Skeletal muscle satellite cell (primary cell): ENCODE data around the gene DCLK1.

Source experiments
- H3K27me3 ChIP-seq: 2 replicates; pipeline ENCODE4 v1.7.0; 2013; ENCODE audit warnings: low read length; ENCODE audit not compliant: control insufficient read depth, insufficient read depth
- H3K36me3 ChIP-seq: 2 replicates; pipeline ENCODE4 v1.7.0; 2013; ENCODE audit warnings: mild to moderate bottlenecking, control low read depth, low read length; ENCODE audit not compliant: insufficient read depth
- H3K4me1 ChIP-seq: 2 replicates; pipeline ENCODE4 v1.7.0; 2013; ENCODE audit warnings: low read length; ENCODE audit not compliant: control insufficient read depth, insufficient read depth
- H3K4me2 ChIP-seq: 2 replicates; pipeline ENCODE4 v1.7.0; 2013; ENCODE audit warnings: mild to moderate bottlenecking, low read length
- H3K4me3 ChIP-seq: 2 replicates; pipeline ENCODE4 v1.7.0; 2013; ENCODE audit warnings: low read length
- H3K9ac ChIP-seq: 2 replicates; pipeline ENCODE4 v1.7.0; 2013; ENCODE audit warnings: mild to moderate bottlenecking, low read depth, low read length, moderate library complexity
- H3K9me3 ChIP-seq: replicated peaks from 2 replicates; pipeline ENCODE4 v1.7.0; 2013; ENCODE audit warnings: mild to moderate bottlenecking, control low read depth, low read length

Gene DCLK1

DNA sequence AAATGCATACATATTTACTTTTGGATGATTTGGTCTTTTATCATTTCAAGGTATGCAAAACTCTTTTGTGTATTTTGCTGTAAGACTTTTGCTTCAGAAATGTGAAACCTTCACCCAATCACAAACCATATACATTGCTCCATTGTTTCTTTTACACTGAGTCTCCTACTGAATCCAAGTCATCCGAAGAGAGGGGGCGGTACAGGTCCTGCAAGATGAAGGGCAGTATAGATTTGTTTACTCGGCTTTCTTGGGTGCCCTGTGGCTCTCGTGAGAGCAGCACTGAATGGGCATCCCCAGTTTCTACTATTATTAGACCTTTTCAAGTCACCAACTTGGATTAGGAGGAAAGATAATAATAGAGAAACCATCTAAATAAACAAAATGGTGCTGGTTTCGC lies 280.6 kb downstream of the DCLK1 start:
- H3K4me2 ChIP-seq, result no peak overlapping the region
- H3K9ac ChIP-seq, result no peak overlapping the region
- no peaks in the 10 kb centered on the region for H3K27me3 ChIP-seq
- no peaks in the 10 kb centered on the region for H3K36me3 ChIP-seq
- no peaks in the 10 kb centered on the region for H3K4me1 ChIP-seq
- H3K4me3 ChIP-seq, result no peak overlapping the region
- H3K9me3 ChIP-seq, result no peaks in the 10 kb centered on the region

DNA sequence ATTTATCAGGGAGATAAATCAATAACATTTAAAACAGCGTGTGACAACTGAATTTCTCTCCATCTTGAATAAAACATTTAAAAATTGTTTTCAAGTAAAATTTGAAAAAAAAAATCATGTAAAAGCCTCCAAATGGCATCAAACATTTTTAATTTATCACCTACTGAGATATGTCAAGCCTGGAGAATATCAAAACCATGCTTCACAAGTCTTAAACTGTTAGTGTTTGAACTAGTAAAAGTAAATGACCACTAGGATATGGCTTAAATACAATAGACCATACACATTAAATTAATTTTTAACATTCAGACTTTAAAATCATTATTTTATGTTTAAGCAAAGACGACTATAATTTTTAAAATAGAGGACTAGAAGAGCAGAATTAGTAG lies 281.9 kb downstream of the DCLK1 start:
- Histone ChIP-seq H3K27me3 (no peaks in the 10 kb centered on the region), H3K4me3 (no peak overlapping the region), H3K36me3 (no peaks in the 10 kb centered on the region), H3K4me2 (no peak overlapping the region), H3K9ac (no peak overlapping the region), H3K4me1 (no peaks in the 10 kb centered on the region), H3K9me3 (no peaks in the 10 kb centered on the region)

GRCh38 chr13:35848336-35849255 lies 282.6 kb downstream of the DCLK1 start:
- no peak overlapping the region for H3K9ac ChIP-seq
- H3K4me2 ChIP-seq, result no peak overlapping the region
- no peaks in the 10 kb centered on the region for H3K27me3 ChIP-seq
- H3K4me1 ChIP-seq, result no peaks in the 10 kb centered on the region
- H3K9me3 ChIP-seq, result no peaks in the 10 kb centered on the region
- H3K36me3 ChIP-seq, result no peaks in the 10 kb centered on the region
- no peak overlapping the region for H3K4me3 ChIP-seq

DNA sequence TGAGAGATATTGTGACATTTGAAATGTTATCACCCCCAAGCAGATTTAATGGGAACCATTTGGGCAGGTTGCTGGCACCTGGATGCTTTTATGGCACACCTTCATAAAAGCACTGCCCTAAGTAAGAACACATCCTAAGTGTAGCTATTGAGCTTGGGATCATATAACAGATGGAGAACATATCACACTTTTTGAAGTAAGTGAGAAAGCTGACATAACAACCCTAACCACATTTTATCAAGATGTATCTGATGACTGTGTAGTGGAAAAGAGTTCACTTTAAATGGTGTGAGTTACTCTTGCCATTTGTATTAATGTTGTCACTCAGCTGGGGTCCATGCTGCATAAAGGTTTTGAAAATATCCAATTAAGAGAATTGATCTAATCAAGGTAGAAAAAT lies 287.9 kb downstream of the DCLK1 start:
- H3K27me3 ChIP-seq, result no peaks in the 10 kb centered on the region
- H3K4me3 ChIP-seq, result no peak overlapping the region
- H3K4me1 ChIP-seq, result peaks cover 8% of the 10 kb centered on the region
- H3K9ac ChIP-seq, result no peak overlapping the region
- no peaks in the 10 kb centered on the region for H3K9me3 ChIP-seq
- no peaks in the 10 kb centered on the region for H3K36me3 ChIP-seq
- no peak overlapping the region for H3K4me2 ChIP-seq

DNA sequence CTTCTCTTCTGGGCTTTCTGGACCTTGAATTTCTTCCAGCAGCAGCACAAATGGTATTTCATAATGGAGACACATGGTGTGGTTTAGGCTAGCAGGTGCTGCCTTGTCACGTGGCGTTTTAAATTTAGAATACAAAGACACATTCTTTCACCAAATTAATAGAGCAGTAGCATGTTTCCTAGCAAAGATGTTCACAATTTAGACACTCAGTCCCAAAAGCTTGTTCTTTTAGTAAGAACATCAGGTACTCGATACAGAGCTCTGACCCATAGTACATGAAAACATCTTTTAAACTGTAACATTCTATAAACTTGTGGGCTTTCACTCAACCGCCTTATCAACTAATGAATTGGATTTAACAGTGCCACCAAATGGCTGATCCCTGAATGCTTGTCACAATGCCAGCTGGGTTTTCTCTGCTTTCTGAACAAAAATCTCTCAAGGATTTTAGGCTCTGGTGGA lies 290.1 kb downstream of the DCLK1 start:
- Histone ChIP-seq H3K27me3 (no peaks in the 10 kb centered on the region), H3K4me1 (peaks cover 15% of the 10 kb centered on the region), H3K36me3 (no peaks in the 10 kb centered on the region), H3K9ac (no peak overlapping the region), H3K4me2 (no peak overlapping the region), H3K9me3 (no peaks in the 10 kb centered on the region), H3K4me3 (no peak overlapping the region)

DNA sequence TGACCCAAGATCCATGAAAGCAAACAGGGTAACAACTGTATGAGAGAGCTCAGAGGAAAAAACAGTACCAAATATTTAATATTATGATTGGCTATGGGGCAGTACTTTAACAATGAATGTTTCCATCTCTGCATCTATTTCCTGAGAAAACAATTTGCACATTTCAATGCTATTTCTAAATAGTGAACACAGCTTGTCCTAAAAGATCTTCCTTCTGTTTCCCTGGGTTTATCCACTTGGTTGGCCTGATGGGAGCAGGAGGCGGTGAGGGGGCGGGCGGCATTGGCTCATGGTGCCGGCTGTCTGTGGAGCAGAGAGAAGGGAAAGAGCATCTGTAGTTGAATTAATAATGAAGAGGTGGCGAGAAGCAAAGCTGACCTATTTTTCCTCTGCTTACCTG lies 291.4 kb downstream of the DCLK1 start:
- H3K4me3 ChIP-seq, result no peak overlapping the region
- no peaks in the 10 kb centered on the region for H3K9me3 ChIP-seq
- H3K27me3 ChIP-seq, result no peaks in the 10 kb centered on the region
- H3K4me2 ChIP-seq, result no peak overlapping the region
- H3K4me1 ChIP-seq, result peaks cover 15% of the 10 kb centered on the region
- no peak overlapping the region for H3K9ac ChIP-seq
- no peaks in the 10 kb centered on the region for H3K36me3 ChIP-seq

- H3K4me3 ChIP-seq, result no peak overlapping the region
- peaks cover 15% of the 10 kb centered on the region for H3K4me1 ChIP-seq
- peak overlapping the region; percentile 23 for H3K9ac ChIP-seq
- H3K27me3 ChIP-seq, result no peaks in the 10 kb centered on the region
- H3K36me3 ChIP-seq, result no peaks in the 10 kb centered on the region
- H3K9me3 ChIP-seq, result no peaks in the 10 kb centered on the region
- peak overlapping the region; percentile 10 for H3K4me2 ChIP-seq
Observed at GRCh38 chr13:35838356-35838755, 292.8 kb downstream of the DCLK1 start.

DNA sequence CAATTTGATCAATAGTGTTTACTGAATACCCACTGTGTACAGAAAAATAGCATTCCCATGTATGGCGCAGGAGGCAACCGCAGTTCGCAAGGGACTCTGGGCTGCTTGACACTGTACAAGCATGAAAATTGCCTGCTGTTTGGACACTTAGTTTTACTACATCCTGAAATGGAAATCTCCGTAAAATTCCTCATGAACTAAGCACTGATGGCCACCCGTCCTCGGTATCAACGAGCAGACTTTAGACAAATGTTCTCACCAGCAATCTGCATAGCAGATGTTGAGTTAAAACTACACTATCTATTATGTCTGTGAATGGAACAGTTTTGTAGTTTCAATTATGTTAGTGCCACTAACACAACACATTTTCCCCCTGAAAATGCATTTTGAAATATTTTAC lies 294.7 kb downstream of the DCLK1 start:
- no peak overlapping the region for H3K9ac ChIP-seq

DNA sequence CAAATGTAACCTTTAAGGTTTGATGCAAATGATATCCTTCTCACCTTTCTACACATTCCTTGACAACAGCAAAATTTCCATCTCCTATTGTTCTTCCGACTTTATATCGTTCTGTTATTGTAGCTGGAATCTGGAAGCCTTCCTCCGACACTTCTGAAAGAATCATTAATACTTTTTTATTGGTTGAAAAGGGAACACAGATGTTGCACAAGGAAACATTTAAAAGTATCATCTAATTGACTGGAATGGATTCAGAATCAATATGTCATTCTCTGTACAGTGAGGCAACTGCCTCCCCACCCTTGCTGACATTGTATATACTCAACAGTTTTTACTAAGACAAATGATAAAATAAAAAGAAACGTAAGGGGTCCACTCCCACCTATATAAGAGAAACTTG lies 295.2 kb downstream of the DCLK1 start:
- Histone ChIP-seq H3K9ac (no peak overlapping the region), H3K4me2 (no peak overlapping the region), H3K4me3 (no peak overlapping the region), H3K4me1 (peaks cover 15% of the 10 kb centered on the region), H3K36me3 (no peaks in the 10 kb centered on the region), H3K9me3 (no peaks in the 10 kb centered on the region), H3K27me3 (no peaks in the 10 kb centered on the region)

More for the DNA sequence above, 294.7 kb downstream of the DCLK1 start:
- Histone ChIP-seq H3K4me2 (no peak overlapping the region), H3K4me3 (no peak overlapping the region), H3K36me3 (no peaks in the 10 kb centered on the region), H3K4me1 (peaks cover 15% of the 10 kb centered on the region), H3K27me3 (no peaks in the 10 kb centered on the region), H3K9me3 (no peaks in the 10 kb centered on the region)

DNA sequence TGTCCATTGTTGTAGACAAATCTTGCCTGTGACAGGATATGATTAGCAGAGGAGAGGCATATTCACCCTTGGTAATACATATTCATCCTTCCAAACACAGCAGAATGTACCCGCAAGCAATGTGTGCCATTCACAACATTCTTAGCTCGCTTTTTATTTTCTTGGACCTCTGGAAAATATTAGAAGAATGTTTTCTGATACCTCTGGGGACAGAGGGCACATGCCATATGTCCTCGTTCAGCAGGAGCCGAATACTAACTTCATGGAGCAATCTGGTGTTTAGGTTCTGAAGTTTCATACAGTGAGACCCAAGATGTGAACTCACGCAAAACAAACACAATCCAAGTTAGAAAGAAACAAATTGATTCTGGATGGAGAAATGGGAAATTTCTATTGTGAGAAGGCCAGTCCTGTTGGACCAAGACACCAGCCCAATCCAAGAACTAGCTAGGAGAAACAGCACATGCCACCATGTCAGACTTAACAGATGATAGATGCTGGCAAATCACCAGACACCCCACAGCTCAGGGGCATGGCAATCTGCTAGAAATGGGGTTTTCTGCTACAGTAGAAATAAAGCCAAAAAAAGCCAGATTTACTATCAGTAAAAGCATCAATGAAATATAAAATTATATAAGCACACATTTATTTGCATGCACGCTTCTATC lies 297.4 kb downstream of the DCLK1 start:
- no peaks in the 10 kb centered on the region for H3K36me3 ChIP-seq
- H3K9me3 ChIP-seq, result no peaks in the 10 kb centered on the region
- H3K4me1 ChIP-seq, result peaks cover 10% of the 10 kb centered on the region
- no peak overlapping the region for H3K4me3 ChIP-seq
- no peak overlapping the region for H3K9ac ChIP-seq
- no peaks in the 10 kb centered on the region for H3K27me3 ChIP-seq
- H3K4me2 ChIP-seq, result no peak overlapping the region

DNA sequence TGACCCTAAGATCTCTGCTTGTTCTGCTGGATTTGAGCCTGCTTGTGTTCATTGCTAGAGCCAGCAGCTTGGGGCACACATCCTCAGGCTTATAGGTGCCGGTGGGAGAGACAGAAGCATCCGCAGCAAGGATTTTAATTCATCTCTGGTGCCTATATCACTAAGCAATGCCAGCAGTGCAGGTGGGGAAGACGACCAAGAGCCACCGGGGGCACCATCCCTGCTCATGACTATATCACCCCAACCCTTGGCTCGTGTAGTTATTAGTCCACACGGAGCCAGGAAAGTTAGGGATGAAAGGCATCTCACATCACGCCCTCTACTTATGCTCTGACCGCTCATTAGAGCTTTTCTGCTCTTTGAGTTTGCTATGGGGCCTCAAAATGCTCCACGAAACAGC lies 298.2 kb downstream of the DCLK1 start:
- no peak overlapping the region for H3K9ac ChIP-seq
- no peak overlapping the region for H3K4me2 ChIP-seq
- no peaks in the 10 kb centered on the region for H3K36me3 ChIP-seq
- no peaks in the 10 kb centered on the region for H3K9me3 ChIP-seq
- no peaks in the 10 kb centered on the region for H3K27me3 ChIP-seq
- peaks cover 5% of the 10 kb centered on the region for H3K4me1 ChIP-seq
- no peak overlapping the region for H3K4me3 ChIP-seq
